GM19035 (cell line): Measurements from ENCODE around the gene GAREM1.

Experiments used
- ATAC-seq: cut with Tn5 transposase; IDR thresholded peaks from one replicate; pipeline ENCODE4 v1.9.1; 2021; ENCODE audit not compliant: unreplicated experiment

The GAREM1 gene

GRCh38 chr18:32427084-32427900 lies 43.4 kb downstream of the GAREM1 start:
- ATAC-seq, result no peak

GRCh38 chr18:32425466-32425865 lies 45.2 kb downstream of the GAREM1 start:
- ATAC-seq, result no peak

GRCh38 chr18:32424696-32425095 lies 46.0 kb downstream of the GAREM1 start:
- no peak for ATAC-seq

GRCh38 chr18:32422978-32423740 lies 47.5 kb downstream of the GAREM1 start:
- no peak for ATAC-seq

- ATAC-seq, result no peak
Observed at GRCh38 chr18:32422201-32422600, 48.5 kb downstream of the GAREM1 start.

- no peak for ATAC-seq
Observed at GRCh38 chr18:32420084-32420750, 50.5 kb downstream of the GAREM1 start.

GRCh38 chr18:32418148-32418547 lies 52.5 kb downstream of the GAREM1 start:
- ATAC-seq, result no peak

- no peak for ATAC-seq
Observed at GRCh38 chr18:32405588-32405987, 65.1 kb downstream of the GAREM1 start.

- no peak for ATAC-seq
Observed at GRCh38 chr18:32401621-32402020, 69.1 kb downstream of the GAREM1 start.

- no peak for ATAC-seq
Observed at GRCh38 chr18:32393407-32393806, 77.3 kb downstream of the GAREM1 start.

GRCh38 chr18:32391126-32391525 lies 79.6 kb downstream of the GAREM1 start:
- ATAC-seq, result no peak

- no peak for ATAC-seq
Observed at GRCh38 chr18:32389858-32390257, 80.8 kb downstream of the GAREM1 start.

- no peak for ATAC-seq
Observed at GRCh38 chr18:32389191-32389590, 81.5 kb downstream of the GAREM1 start.

GRCh38 chr18:32386471-32386870 lies 84.2 kb downstream of the GAREM1 start:
- ATAC-seq, result no peak

GRCh38 chr18:32383050-32383819 lies 87.4 kb downstream of the GAREM1 start:
- no peak for ATAC-seq

GRCh38 chr18:32381761-32382160 lies 88.9 kb downstream of the GAREM1 start:
- no peak for ATAC-seq

- no peak for ATAC-seq
Observed at GRCh38 chr18:32380559-32380958, 90.1 kb downstream of the GAREM1 start.

- no peak for ATAC-seq
Observed at GRCh38 chr18:32379891-32380290, 90.8 kb downstream of the GAREM1 start.

GRCh38 chr18:32378705-32379104 lies 92.0 kb downstream of the GAREM1 start:
- no peak for ATAC-seq

GRCh38 chr18:32373995-32374394 lies 96.7 kb downstream of the GAREM1 start:
- ATAC-seq, result no peak

- ATAC-seq, result no peak
Observed at GRCh38 chr18:32373505-32373904, 97.2 kb downstream of the GAREM1 start.
